IMR-90 (cell line): ENCODE measurements around the gene INF2. TPM values are rescaled to one million over a fixed set of nuclear protein-coding genes. Genes with fewer than 3 reads are reported as not detected.

Source experiments
- ATAC-seq: fragments of 200-7000 bp; cut with Tn5 transposase; 2 replicates; pipeline ENCODE4 v1.9.1; 2020; ENCODE audit warnings: low read depth, mild to moderate bottlenecking, moderate library complexity
- BruUV-seq: library from RNA; stranded (reverse); fragments of 400-500 nt; replicated peaks from 2 replicates; lab custom pipeline; 2021; lab: Mats Ljungman, UMichigan
- CTCF ChIA-PET: fragments of 300-600 bp; formaldehyde crosslinking; extraction: SDS; loops from one replicate; lab custom pipeline; 2021; ENCODE audit warnings: antibody characterized with exemption; lab: Yijun Ruan, JAX
- POLR2A ChIA-PET: fragments of 300-600 bp; sonication (Branson Sonifier 250); formaldehyde crosslinking; loops from one replicate; lab custom pipeline; 2022; ENCODE audit warnings: antibody characterized with exemption; ENCODE audit not compliant: unreplicated experiment; lab: Charles Lee
- DNase-seq: peaks from one replicate; pipeline ENCODE4 v3.0.0; 2013
- H2AFZ ChIP-seq: replicated peaks from 2 replicates; pipeline ENCODE3; 2013; ENCODE audit warnings: low read length, mild to moderate bottlenecking; ENCODE audit not compliant: poor library complexity
- H2AK5ac ChIP-seq: 2 replicates; pipeline ENCODE4 v1.6.1; 2013; ENCODE audit warnings: low read depth, low read length, inconsistent platforms
- H2AK9ac ChIP-seq: replicated peaks from 2 replicates; pipeline ENCODE3; 2013; ENCODE audit warnings: mild to moderate bottlenecking, low read depth, low read length, moderate library complexity; ENCODE audit not compliant: poor library complexity
- H2BK120ac ChIP-seq: 2 replicates; pipeline ENCODE4 v1.6.1; 2013; ENCODE audit warnings: low read depth, low read length, inconsistent platforms
- H2BK15ac ChIP-seq: 3 replicates; pipeline ENCODE4 v1.6.1; 2013; ENCODE audit warnings: low read depth, low read length, inconsistent platforms
- H2BK20ac ChIP-seq: 2 replicates; pipeline ENCODE4 v1.6.1; 2013; ENCODE audit warnings: low read depth, mild to moderate bottlenecking, inconsistent platforms, low read length, moderate library complexity
- H2BK5ac ChIP-seq: 2 replicates; pipeline ENCODE4 v1.6.1; 2013; ENCODE audit warnings: mild to moderate bottlenecking, low read depth, low read length, inconsistent platforms; ENCODE audit not compliant: poor library complexity, severe bottlenecking
- H3K14ac ChIP-seq: replicated peaks from 2 replicates; pipeline ENCODE4 v1.6.1; 2013; ENCODE audit warnings: low read depth, low read length, inconsistent platforms
- H3K18ac ChIP-seq: 2 replicates; pipeline ENCODE4 v1.6.1; 2013; ENCODE audit warnings: low read depth, low read length, control low read depth
- H3K23ac ChIP-seq: 2 replicates; pipeline ENCODE4 v1.6.1; 2013; ENCODE audit warnings: low read depth, low read length, inconsistent platforms
- H3K27ac ChIP-seq: 2 replicates; pipeline ENCODE4 v1.5.1; 2013; ENCODE audit warnings: mild to moderate bottlenecking, control low read depth, low read length; ENCODE audit not compliant: insufficient read depth
- H3K27me3 ChIP-seq: 2 replicates; pipeline ENCODE4 v1.6.1; 2013; ENCODE audit warnings: low read length; ENCODE audit not compliant: control insufficient read depth, insufficient read depth
- H3K36me3 ChIP-seq: 2 replicates; pipeline ENCODE4 v1.6.1; 2013; ENCODE audit warnings: low read length, mixed read lengths; ENCODE audit not compliant: control insufficient read depth, insufficient read depth
- H3K4ac ChIP-seq: 2 replicates; pipeline ENCODE4 v1.6.1; 2013; ENCODE audit warnings: low read depth, low read length, inconsistent platforms
- H3K4me1 ChIP-seq: 2 replicates; pipeline ENCODE4 v1.6.1; 2013; ENCODE audit warnings: low read length, mixed read lengths; ENCODE audit not compliant: control insufficient read depth, insufficient read depth
- H3K4me2 ChIP-seq: 2 replicates; pipeline ENCODE4 v1.6.1; 2013; ENCODE audit warnings: low read depth, mild to moderate bottlenecking, control low read depth, low read length, moderate library complexity
- H3K4me3 ChIP-seq: 2 replicates; pipeline ENCODE4 v1.5.1; 2013; ENCODE audit warnings: low read depth, mild to moderate bottlenecking, control low read depth, low read length, moderate library complexity; ENCODE audit not compliant: insufficient read depth
- H3K56ac ChIP-seq: 2 replicates; pipeline ENCODE4 v1.6.1; 2013; ENCODE audit warnings: low read length, inconsistent platforms; ENCODE audit not compliant: insufficient read depth; ENCODE audit errors: extremely low read depth
- H3K79me1 ChIP-seq, 2 experiments: 2 replicates each; pipeline ENCODE4 v1.6.1; 2013; ENCODE audit warnings: low read length in 2 of 2, inconsistent platforms in 1 of 2, low read depth in 1 of 2
- H3K9ac ChIP-seq: 2 replicates; pipeline ENCODE4 v1.6.1; 2013; ENCODE audit warnings: low read depth, low read length, control low read depth
- H3K9me1 ChIP-seq: 2 replicates; pipeline ENCODE4 v1.6.1; 2013; ENCODE audit warnings: low read length, inconsistent platforms; ENCODE audit not compliant: insufficient read depth
- H3K9me3 ChIP-seq: 2 replicates; pipeline ENCODE4 v1.6.1; 2013; ENCODE audit warnings: low read length; ENCODE audit not compliant: control insufficient read depth, insufficient read depth
- H4K20me1 ChIP-seq: 2 replicates; pipeline ENCODE4 v1.6.1; 2013; ENCODE audit warnings: low read length, inconsistent platforms; ENCODE audit not compliant: insufficient read depth
- H4K5ac ChIP-seq: 2 replicates; pipeline ENCODE4 v1.6.1; 2013; ENCODE audit warnings: mild to moderate bottlenecking, low read depth, low read length, control low read depth
- H4K8ac ChIP-seq, 2 experiments: 2 replicates each; pipeline ENCODE4 v1.6.1; 2013; ENCODE audit warnings: low read depth in 2 of 2, low read length in 2 of 2, control low read depth in 1 of 2, inconsistent platforms in 1 of 2
- H4K91ac ChIP-seq: 2 replicates; pipeline ENCODE4 v1.6.1; 2013; ENCODE audit warnings: low read depth, low read length, inconsistent platforms; ENCODE audit not compliant: insufficient read depth
- BHLHE40 ChIP-seq: fragments of 150-350 bp; IDR thresholded peaks from 2 replicates; pipeline ENCODE4 v1.6.1; 2016; ENCODE audit warnings: mild to moderate bottlenecking, low read depth, low read length
- CEBPB ChIP-seq: IDR thresholded peaks from 2 replicates; pipeline ENCODE4 v1.6.1; 2012; ENCODE audit warnings: low read depth, low read length, improper control_type of control experiment
- CHD1 ChIP-seq: IDR thresholded peaks from 2 replicates; pipeline ENCODE4 v1.6.1; 2012; ENCODE audit warnings: low read depth, low read length, improper control_type of control experiment
- MAZ ChIP-seq: IDR thresholded peaks from 2 replicates; pipeline ENCODE4 v1.6.1; 2012; ENCODE audit warnings: low read depth, mild to moderate bottlenecking, low read length, improper control_type of control experiment, moderate library complexity, borderline replicate concordance
- NFE2L2 ChIP-seq: fragments of 150-350 bp; IDR thresholded peaks from 2 replicates; pipeline ENCODE4 v1.6.1; 2016; ENCODE audit warnings: low read depth, mild to moderate bottlenecking, low read length
- RCOR1 ChIP-seq: IDR thresholded peaks from 2 replicates; pipeline ENCODE4 v1.6.1; 2012; ENCODE audit warnings: mild to moderate bottlenecking, low read length, improper control_type of control experiment; ENCODE audit not compliant: insufficient replicate concordance
- RFX5 ChIP-seq: IDR thresholded peaks from 2 replicates; pipeline ENCODE4 v1.8.0; 2012; ENCODE audit warnings: low read depth, mild to moderate bottlenecking, low read length, moderate library complexity
- WGBS, 2 experiments: methylation state at CpG; one replicate each; pipeline versions ENCODE4 v1.1.5 to v1.1.7; 2013; ENCODE audit warnings: missing lambda C conversion rate in 2 of 2; ENCODE audit not compliant: insufficient read length in 1 of 2; ENCODE audit errors: extremely low coverage in 2 of 2; 5-methylcytosine and 5-hydroxymethylcytosine counted together
- dilution Hi-C: fragments of 300-500 bp; cut with HindIII; formaldehyde crosslinking; loops from one replicate; pipeline ENCODE4 v1.14.3; 2018; ENCODE audit warnings: low sequenced_read_pairs; ENCODE audit not compliant: unreplicated experiment
- in situ Hi-C: fragments of 300-500 bp; cut with MboI; formaldehyde crosslinking; loops from 3 replicates; pipeline ENCODE4 v1.14.3; 2019; ENCODE audit warnings: low sequenced_read_pairs, inconsistent platforms, mixed read lengths
- intact Hi-C: fragments of 100-400 bp; cut with micrococcal nuclease; formaldehyde crosslinking; loops from 2 replicates; pipeline ENCODE4 v1.10.0; 2022
- polyA plus RNA-seq, 3 experiments: library from polyadenylated mRNA; depleted of rRNA; stranded (reverse); fragments of >200 nt; gene quantifications; 2 replicates each; pipeline ENCODE4 v1.2.3, GENCODE V29; 2012; ENCODE audit warnings: low replicate concordance in 1 of 3
- total RNA-seq: library from RNA; depleted of rRNA; stranded (reverse); fragments of >200 nt; gene quantifications from 2 replicates; pipeline ENCODE4 v1.2.3, GENCODE V29; 2012
- TF ChIP-seq, protein P1 (sequence below): fragments of 150-350 bp; IDR thresholded peaks from 2 replicates; pipeline ENCODE4 v1.6.1; 2017; ENCODE audit warnings: mild to moderate bottlenecking, antibody characterized with exemption, low read length, low read depth
- TF ChIP-seq, protein P2 (sequence below): fragments of 150-350 bp; IDR thresholded peaks from 2 replicates; pipeline ENCODE4 v1.6.1; 2016; ENCODE audit warnings: low read depth, mild to moderate bottlenecking, low read length, moderate library complexity, borderline replicate concordance

INF2 gene
- total and polyA plus RNA-seq, 2 of the 4 experiments (the other 2 are of a cell fraction): 16.8 to 62.1 TPM

DNA sequence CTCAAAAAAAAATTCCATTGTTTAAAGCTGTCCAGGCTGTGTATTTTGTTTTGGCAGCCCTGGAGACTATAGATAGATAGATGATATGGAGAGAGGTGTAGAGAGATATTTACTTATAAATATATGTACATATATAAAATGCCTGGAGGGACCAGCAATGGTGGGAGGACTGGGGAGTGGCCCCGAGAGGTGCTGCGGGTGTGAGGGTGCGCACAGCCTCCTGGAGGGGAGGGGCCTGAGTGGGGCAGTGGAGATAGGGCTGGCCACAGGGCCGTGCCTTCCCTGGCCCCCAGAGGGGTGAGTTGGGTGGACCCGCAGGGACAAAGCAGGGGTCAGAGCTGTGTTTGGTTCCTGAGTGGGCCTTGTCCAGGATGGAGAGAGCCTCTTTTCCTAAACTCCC lies 41.1 kb downstream of the INF2 start:
- no peak overlapping the region for H3K4ac ChIP-seq
- H3K4me2 ChIP-seq: no peak overlapping the region
- H3K27ac ChIP-seq: no peak overlapping the region
- no peak for TF ChIP-seq CEBPB
- no peak for TF ChIP-seq MAZ
- no peak for TF ChIP-seq NFE2L2
- TF ChIP-seq CHD1: no peak
- no peak for TF ChIP-seq RFX5
- TF ChIP-seq, protein P1, sequence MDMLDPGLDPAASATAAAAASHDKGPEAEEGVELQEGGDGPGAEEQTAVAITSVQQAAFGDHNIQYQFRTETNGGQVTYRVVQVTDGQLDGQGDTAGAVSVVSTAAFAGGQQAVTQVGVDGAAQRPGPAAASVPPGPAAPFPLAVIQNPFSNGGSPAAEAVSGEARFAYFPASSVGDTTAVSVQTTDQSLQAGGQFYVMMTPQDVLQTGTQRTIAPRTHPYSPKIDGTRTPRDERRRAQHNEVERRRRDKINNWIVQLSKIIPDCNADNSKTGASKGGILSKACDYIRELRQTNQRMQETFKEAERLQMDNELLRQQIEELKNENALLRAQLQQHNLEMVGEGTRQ: no peak
- TF ChIP-seq, protein P2, sequence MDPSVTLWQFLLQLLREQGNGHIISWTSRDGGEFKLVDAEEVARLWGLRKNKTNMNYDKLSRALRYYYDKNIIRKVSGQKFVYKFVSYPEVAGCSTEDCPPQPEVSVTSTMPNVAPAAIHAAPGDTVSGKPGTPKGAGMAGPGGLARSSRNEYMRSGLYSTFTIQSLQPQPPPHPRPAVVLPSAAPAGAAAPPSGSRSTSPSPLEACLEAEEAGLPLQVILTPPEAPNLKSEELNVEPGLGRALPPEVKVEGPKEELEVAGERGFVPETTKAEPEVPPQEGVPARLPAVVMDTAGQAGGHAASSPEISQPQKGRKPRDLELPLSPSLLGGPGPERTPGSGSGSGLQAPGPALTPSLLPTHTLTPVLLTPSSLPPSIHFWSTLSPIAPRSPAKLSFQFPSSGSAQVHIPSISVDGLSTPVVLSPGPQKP: no peak
- TF ChIP-seq RCOR1: no peak
- TF ChIP-seq BHLHE40: no peak
- no TSS peak for BruUV-seq
- H3K18ac ChIP-seq: no peak overlapping the region
- H4K20me1 ChIP-seq: no peaks in the 10 kb centered on the region
- in situ Hi-C loops (no loop called here), dilution Hi-C loops (no loop called here), intact Hi-C loops (no loop called here)
- no peak overlapping the region for H3K4me3 ChIP-seq
- no peaks in the 10 kb centered on the region; the same call in 1 of the 2 replicates for H3K27me3 ChIP-seq
- H3K4me1 ChIP-seq: peaks cover 1% of the 10 kb centered on the region
- H4K91ac ChIP-seq: no peak overlapping the region
- H3K23ac ChIP-seq: no peak overlapping the region
- H3K9me3 ChIP-seq: no peaks in the 10 kb centered on the region
- H4K8ac ChIP-seq: no peak overlapping the region
- H3K56ac ChIP-seq: no peak overlapping the region
- no peak overlapping the region for H3K14ac ChIP-seq
- H2AK5ac ChIP-seq: no peak overlapping the region
- POLR2A ChIA-PET: no interaction called here
- no peaks in the 10 kb centered on the region for H3K36me3 ChIP-seq
- H4K5ac ChIP-seq: no peak overlapping the region
- CTCF ChIA-PET: no interaction called here
- no peak overlapping the region for H2AK9ac ChIP-seq
- no peak overlapping the region for H2BK20ac ChIP-seq
- WGBS, 2 experiments: 73% methylated on average over 3 of the region's 5 CpGs; no CpG with 5 or more reads in 1 of the 2 experiments
- H2AFZ ChIP-seq: no peak overlapping the region
- H3K79me1 ChIP-seq: no peaks in the 10 kb centered on the region
- DNase-seq (no peak), ATAC-seq (no peak)
- H3K9me1 ChIP-seq: 0 out of 2 replicates have a peak, but pooled peaks cover 4% of the 10 kb centered on the region
- H2BK15ac ChIP-seq: no peak overlapping the region
- H2BK120ac ChIP-seq: no peak overlapping the region
- no peak overlapping the region for H3K9ac ChIP-seq
- H2BK5ac ChIP-seq: no peak overlapping the region
